ENCODE data around the gene RNF175. TPM values are rescaled to one million over a fixed set of nuclear protein-coding genes. Genes with fewer than 3 reads are reported as not detected.

RNF175 gene
- total and polyA plus RNA-seq, 4 donors: 7.8 to 41.7 (median 32.9) TPM

DNA sequence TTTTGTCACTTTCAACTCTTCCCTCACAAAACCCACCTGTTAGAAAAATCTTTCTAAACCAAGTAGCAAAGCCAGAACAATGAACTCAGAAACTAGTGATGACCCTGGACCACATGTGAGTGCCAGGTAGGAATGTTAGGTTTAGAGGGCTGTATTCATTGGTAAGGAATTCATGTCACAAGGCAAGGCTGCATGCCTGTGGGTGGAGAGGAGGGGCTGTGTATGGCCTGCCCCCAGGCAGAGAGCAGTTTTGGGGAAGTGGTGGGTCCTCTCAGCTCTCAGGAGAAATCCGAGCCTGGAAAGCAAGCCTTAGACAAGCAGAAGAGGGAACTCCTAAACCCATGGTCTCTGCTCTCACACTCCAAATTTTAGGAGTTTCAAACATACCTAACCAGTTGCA is 2.4 kb downstream of the RNF175 start:
- H3K36me3 ChIP-seq (ENCODE audit: control insufficient read depth, insufficient read depth, low read length): no peaks in the 10 kb centered on the region
- H3K4me3 ChIP-seq (ENCODE audit: low read depth, low read length): no peak overlapping the region
- peaks cover 5% of the 10 kb centered on the region for H3K9me3 ChIP-seq (ENCODE audit: control insufficient read depth, insufficient read depth, low read length)
- WGBS (ENCODE audit: insufficient coverage): no CpG with 5 or more reads among the region's 1 CpG
- H3K27ac ChIP-seq (ENCODE audit: low read depth, low read length): no peak overlapping the region
- no peak for DNase-seq (ENCODE audit: low read depth in 4 of 6, low spot score in 6 of 6)
- H3K4me1 ChIP-seq (ENCODE audit: control insufficient read depth, insufficient read depth, low read length): peaks cover 15% of the 10 kb centered on the region
- peaks cover 3% of the 10 kb centered on the region for H3K27me3 ChIP-seq (ENCODE audit: control insufficient read depth, insufficient read depth, low read length)

DNA sequence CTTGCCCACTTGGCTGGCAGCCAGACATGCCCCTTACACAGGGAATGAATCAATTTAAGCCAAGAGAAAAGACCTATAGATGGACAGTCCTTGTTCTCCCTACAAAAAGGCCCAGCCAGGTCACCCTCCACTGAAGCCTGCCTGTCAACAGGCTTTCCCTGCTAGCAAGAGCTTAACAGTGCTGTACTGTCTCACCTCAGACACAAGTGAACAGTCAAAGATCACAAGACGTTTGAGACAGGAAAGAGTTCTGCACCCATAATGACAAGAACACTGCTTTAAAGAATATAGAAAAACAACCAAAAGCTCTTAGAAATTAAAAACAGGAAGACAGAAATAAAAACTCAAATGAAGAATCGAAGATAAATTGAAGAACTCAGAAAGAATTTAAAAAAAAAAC is 4.6 kb downstream of the RNF175 start:
- Histone ChIP-seq H3K27me3 (ENCODE audit: control insufficient read depth, insufficient read depth, low read length) (peaks cover 3% of the 10 kb centered on the region), H3K4me1 (ENCODE audit: control insufficient read depth, insufficient read depth, low read length) (peaks cover 12% of the 10 kb centered on the region), H3K4me3 (ENCODE audit: low read depth, low read length) (no peak overlapping the region), H3K36me3 (ENCODE audit: control insufficient read depth, insufficient read depth, low read length) (no peaks in the 10 kb centered on the region), H3K27ac (ENCODE audit: low read depth, low read length) (no peak overlapping the region), H3K9me3 (ENCODE audit: control insufficient read depth, insufficient read depth, low read length) (peaks cover 5% of the 10 kb centered on the region)
- no CpG with 5 or more reads among the region's 2 CpGs for WGBS (ENCODE audit: insufficient coverage)
- DNase-seq (ENCODE audit: low read depth in 4 of 6, low spot score in 6 of 6): no peak

DNA sequence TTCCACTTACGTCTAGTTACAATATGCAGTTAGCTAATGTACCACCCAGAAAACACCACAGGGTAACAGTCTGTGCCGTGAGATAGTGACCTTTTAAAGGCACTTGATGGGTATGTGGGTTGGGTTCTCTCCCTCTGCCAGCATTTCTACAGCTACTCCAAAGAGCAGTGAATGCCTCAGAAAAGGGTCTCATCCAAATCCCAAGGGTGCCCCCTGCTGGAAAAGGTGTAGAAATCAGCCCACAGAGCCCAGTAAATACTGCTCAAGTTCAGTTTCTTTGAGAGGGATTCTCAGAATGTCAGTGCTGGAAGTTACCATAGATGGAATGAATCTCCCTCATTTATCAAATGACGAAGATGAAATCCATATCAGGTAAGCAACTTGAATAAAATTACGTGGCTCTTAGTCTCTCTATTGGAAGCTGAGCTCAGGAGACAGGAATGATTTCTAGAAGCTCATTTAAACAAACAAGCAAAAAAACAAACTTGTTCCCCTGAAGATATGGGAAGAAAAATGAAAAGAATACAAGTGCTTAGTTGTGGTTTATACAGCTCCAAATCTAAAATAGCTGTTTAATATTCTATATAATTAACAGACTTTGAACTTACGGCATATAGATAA is 9.5 kb downstream of the RNF175 start:
- H3K4me3 ChIP-seq (ENCODE audit: low read depth, low read length): no peak overlapping the region
- peaks cover 5% of the 10 kb centered on the region for H3K9me3 ChIP-seq (ENCODE audit: control insufficient read depth, insufficient read depth, low read length)
- WGBS (ENCODE audit: insufficient coverage): no CpG with 5 or more reads among the region's 5 CpGs
- H3K27me3 ChIP-seq (ENCODE audit: control insufficient read depth, insufficient read depth, low read length): no peaks in the 10 kb centered on the region
- no peaks in the 10 kb centered on the region for H3K36me3 ChIP-seq (ENCODE audit: control insufficient read depth, insufficient read depth, low read length)
- H3K27ac ChIP-seq (ENCODE audit: low read depth, low read length): no peak overlapping the region
- DNase-seq (ENCODE audit: low read depth in 4 of 6, low spot score in 6 of 6): peak in 5 of 6 donors; percentile 58 to 91 (median 73)
- H3K4me1 ChIP-seq (ENCODE audit: control insufficient read depth, insufficient read depth, low read length): no peaks in the 10 kb centered on the region

DNA sequence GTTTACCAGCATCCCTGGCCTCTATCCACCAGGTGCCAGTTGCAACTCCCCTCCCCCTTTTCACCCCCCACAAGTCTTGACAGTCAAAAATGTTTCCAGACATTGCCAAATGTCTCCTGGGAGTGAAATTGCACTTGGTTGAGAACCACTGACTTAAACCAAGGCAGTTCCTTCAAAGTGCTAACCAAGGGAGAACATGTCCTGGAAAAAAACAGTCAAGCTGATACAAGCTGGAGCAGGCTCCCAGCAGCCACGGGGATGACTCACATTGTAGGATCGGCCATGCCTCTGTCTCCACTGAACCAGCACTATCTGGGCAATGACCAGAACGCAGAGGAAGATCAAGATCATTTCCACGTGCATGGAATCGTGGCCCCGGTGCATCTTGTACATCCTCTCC is 11.4 kb downstream of the RNF175 start:
- H3K36me3 ChIP-seq (ENCODE audit: control insufficient read depth, insufficient read depth, low read length): peaks cover 5% of the 10 kb centered on the region
- WGBS (ENCODE audit: insufficient coverage): 91% methylated on average over 6 of the region's 6 CpGs
- no peaks in the 10 kb centered on the region for H3K9me3 ChIP-seq (ENCODE audit: control insufficient read depth, insufficient read depth, low read length)
- no peak overlapping the region for H3K27ac ChIP-seq (ENCODE audit: low read depth, low read length)
- DNase-seq (ENCODE audit: low read depth in 4 of 6, low spot score in 6 of 6): no peak
- no peaks in the 10 kb centered on the region for H3K4me1 ChIP-seq (ENCODE audit: control insufficient read depth, insufficient read depth, low read length)
- H3K4me3 ChIP-seq (ENCODE audit: low read depth, low read length): no peak overlapping the region
- H3K27me3 ChIP-seq (ENCODE audit: control insufficient read depth, insufficient read depth, low read length): no peaks in the 10 kb centered on the region

DNA sequence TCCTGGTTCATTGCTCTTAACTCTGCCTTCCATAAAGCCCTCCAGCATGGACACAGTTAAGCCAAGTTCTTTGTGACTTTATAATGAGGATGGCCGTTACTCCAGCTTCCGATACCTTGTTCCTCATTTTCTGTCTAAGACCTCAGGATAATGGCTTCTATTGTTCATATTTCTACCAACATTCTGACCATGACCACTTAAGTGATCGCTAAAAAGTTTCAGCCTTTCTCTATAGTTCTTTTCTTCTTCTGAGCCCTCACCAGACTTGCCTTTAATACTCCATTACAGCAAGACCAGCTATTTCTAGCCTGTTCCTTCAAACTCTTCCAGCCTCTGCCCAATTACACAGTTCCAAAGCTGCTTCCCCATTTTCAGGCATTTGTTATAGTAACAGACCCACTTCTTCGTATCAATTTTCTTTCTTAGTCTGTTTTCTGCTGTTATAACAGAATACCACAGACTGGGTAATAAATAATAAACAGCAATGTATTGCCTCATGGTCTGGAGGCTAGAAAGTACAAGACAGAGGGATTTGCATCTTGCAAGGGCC is 12.3 kb downstream of the RNF175 start:
- H3K4me3 ChIP-seq (ENCODE audit: low read depth, low read length): no peak overlapping the region
- WGBS (ENCODE audit: insufficient coverage): 56% methylated on average over 2 of the region's 4 CpGs

DNA sequence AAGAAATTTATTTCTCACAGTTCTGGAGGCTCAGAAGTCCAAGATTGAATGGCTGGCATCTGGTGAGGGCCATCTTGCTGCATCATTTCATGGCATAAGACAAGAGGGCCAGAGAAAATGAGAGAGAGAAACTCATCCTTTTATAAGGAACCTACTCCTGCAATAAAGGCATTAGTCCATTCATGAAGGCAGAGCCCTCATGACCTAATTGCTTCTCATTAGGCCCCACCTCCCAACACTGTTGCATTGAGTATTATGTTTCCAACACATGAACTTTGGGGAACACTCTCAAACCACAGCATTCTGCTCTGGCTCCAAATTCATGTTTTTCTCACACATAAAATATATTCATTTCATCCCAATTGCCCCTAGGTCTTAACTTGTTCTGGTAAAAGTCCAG is 14.2 kb downstream of the RNF175 start:
- no peak for DNase-seq (ENCODE audit: low read depth in 4 of 6, low spot score in 6 of 6)
- no peak overlapping the region for H3K4me3 ChIP-seq (ENCODE audit: low read depth, low read length)
- H3K4me1 ChIP-seq (ENCODE audit: control insufficient read depth, insufficient read depth, low read length): no peaks in the 10 kb centered on the region
- no peaks in the 10 kb centered on the region for H3K27me3 ChIP-seq (ENCODE audit: control insufficient read depth, insufficient read depth, low read length)
- H3K36me3 ChIP-seq (ENCODE audit: control insufficient read depth, insufficient read depth, low read length): peaks cover 5% of the 10 kb centered on the region
- peaks cover 5% of the 10 kb centered on the region for H3K9me3 ChIP-seq (ENCODE audit: control insufficient read depth, insufficient read depth, low read length)
- H3K27ac ChIP-seq (ENCODE audit: low read depth, low read length): no peak overlapping the region

More for the DNA sequence above, 12.3 kb downstream of the RNF175 start:
- Histone ChIP-seq H3K27ac (ENCODE audit: low read depth, low read length) (no peak overlapping the region), H3K9me3 (ENCODE audit: control insufficient read depth, insufficient read depth, low read length) (no peaks in the 10 kb centered on the region), H3K4me1 (ENCODE audit: control insufficient read depth, insufficient read depth, low read length) (no peaks in the 10 kb centered on the region), H3K27me3 (ENCODE audit: control insufficient read depth, insufficient read depth, low read length) (no peaks in the 10 kb centered on the region), H3K36me3 (ENCODE audit: control insufficient read depth, insufficient read depth, low read length) (peaks cover 5% of the 10 kb centered on the region)
- DNase-seq (ENCODE audit: low read depth in 4 of 6, low spot score in 6 of 6): no peak

DNA sequence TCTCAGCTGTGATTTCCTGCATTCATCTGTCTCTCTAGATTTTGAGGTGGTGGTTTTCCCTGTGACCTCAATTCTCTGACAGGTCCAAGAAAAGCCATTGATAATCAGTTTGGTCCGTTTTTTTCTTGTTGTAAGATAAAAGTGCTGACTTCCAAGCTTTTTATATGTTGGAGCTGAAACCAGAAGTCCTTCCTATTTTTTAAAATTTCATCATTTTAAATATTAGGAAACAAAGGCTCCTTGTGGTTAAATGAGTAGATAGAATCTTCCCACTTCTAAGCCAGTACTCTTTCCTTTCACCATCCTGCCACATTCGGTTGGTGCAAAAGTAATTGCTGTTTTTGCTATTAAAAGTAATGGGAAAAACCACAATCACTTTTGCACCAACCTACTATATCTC is 18.3 kb downstream of the RNF175 start:
- Histone ChIP-seq H3K27me3 (ENCODE audit: control insufficient read depth, insufficient read depth, low read length) (no peaks in the 10 kb centered on the region), H3K36me3 (ENCODE audit: control insufficient read depth, insufficient read depth, low read length) (peaks cover 5% of the 10 kb centered on the region), H3K4me3 (ENCODE audit: low read depth, low read length) (no peak overlapping the region), H3K4me1 (ENCODE audit: control insufficient read depth, insufficient read depth, low read length) (no peaks in the 10 kb centered on the region), H3K9me3 (ENCODE audit: control insufficient read depth, insufficient read depth, low read length) (peaks cover 6% of the 10 kb centered on the region), H3K27ac (ENCODE audit: low read depth, low read length) (no peak overlapping the region)
- WGBS (ENCODE audit: insufficient coverage): no CpG with 5 or more reads among the region's 2 CpGs
- no peak for DNase-seq (ENCODE audit: low read depth in 4 of 6, low spot score in 6 of 6)

DNA sequence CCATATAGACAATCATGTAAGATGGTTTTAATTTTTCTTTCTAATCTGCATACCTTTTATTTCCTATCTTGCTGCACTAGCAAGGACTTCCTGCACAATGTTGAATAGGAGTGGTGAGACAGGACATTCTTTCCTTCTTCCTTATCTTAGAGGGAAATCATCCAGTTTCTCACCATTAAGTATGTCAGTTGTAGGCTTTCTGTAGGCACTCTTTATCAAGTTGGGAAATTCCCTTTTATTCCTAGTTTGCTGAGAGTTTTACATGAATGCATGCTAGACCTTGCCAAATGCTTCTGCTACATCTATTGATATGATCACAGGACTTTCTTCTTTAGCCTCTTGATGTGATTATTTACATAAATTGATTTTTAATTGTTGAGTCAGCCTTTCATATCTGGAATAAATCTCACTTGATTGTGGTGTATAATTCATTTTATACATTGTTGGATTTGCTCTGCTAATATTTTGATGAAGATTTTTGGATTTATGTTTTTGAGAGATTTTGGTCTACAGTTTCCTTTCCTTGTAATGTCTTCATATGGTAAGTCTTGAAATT is 23.8 kb downstream of the RNF175 start:
- Histone ChIP-seq H3K27me3 (ENCODE audit: control insufficient read depth, insufficient read depth, low read length) (no peaks in the 10 kb centered on the region), H3K27ac (ENCODE audit: low read depth, low read length) (no peak overlapping the region), H3K9me3 (ENCODE audit: control insufficient read depth, insufficient read depth, low read length) (peaks cover 4% of the 10 kb centered on the region), H3K36me3 (ENCODE audit: control insufficient read depth, insufficient read depth, low read length) (no peaks in the 10 kb centered on the region), H3K4me3 (ENCODE audit: low read depth, low read length) (no peak overlapping the region), H3K4me1 (ENCODE audit: control insufficient read depth, insufficient read depth, low read length) (no peaks in the 10 kb centered on the region)
- DNase-seq (ENCODE audit: low read depth in 4 of 6, low spot score in 6 of 6): no peak

DNA sequence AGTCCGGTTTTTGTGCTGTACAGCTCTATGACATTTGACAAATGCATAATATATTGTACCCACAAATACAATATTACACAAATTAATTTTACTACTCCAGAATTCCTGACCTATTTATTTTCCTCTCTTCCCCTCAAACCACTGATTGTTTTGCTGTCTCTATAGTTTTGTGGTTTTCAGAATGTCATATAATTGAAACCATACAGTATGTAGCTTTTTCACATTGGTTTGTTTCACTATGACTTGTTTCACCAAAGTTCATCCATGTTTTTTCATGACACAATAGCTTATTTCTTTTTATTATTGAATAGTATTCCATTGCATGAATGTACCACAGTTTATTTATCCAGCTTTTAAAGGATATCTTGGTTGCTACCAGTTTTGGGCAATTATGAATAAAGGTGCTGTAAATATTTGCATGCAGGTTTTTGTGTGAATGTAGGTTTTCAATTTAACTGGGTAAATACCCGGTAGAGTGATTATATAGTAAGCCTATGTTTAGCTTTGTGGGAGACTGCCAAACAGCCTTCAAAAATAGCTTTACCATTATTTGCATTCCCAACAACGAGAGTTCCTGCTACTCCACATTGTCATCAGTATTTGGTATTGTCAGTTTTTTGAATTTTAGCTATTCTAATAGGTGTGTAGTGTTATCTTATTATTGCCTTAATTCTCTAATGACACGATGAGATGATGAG is 25.9 kb downstream of the RNF175 start:
- no peaks in the 10 kb centered on the region for H3K36me3 ChIP-seq (ENCODE audit: control insufficient read depth, insufficient read depth, low read length)
- H3K4me3 ChIP-seq (ENCODE audit: low read depth, low read length): no peak overlapping the region
- no peaks in the 10 kb centered on the region for H3K9me3 ChIP-seq (ENCODE audit: control insufficient read depth, insufficient read depth, low read length)
- H3K27me3 ChIP-seq (ENCODE audit: control insufficient read depth, insufficient read depth, low read length): no peaks in the 10 kb centered on the region
- no CpG with 5 or more reads among the region's 4 CpGs for WGBS (ENCODE audit: insufficient coverage)
- no peak overlapping the region for H3K27ac ChIP-seq (ENCODE audit: low read depth, low read length)
- no peaks in the 10 kb centered on the region for H3K4me1 ChIP-seq (ENCODE audit: control insufficient read depth, insufficient read depth, low read length)
- no peak for DNase-seq (ENCODE audit: low read depth in 4 of 6, low spot score in 6 of 6)

DNA sequence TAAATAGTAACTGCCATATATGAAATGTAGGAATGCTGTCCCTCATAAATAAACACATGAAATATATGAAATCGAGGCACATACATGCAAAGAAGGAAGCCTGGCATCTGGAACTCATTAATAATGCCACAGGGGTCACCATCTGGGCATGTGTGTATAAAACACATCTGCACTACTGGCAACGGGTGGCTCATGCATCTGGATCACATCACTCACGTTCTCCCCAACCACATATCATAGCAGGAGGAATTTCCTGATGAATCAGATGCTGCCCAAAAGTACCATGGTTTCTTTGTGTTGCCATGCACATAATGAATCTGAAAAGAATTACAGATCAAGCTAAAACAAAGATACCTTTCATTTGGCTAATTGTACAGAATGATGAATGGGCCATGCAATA is 28.6 kb downstream of the RNF175 start:
- Histone ChIP-seq H3K27ac (ENCODE audit: low read depth, low read length) (no peak overlapping the region), H3K27me3 (ENCODE audit: control insufficient read depth, insufficient read depth, low read length) (no peaks in the 10 kb centered on the region), H3K4me1 (ENCODE audit: control insufficient read depth, insufficient read depth, low read length) (no peaks in the 10 kb centered on the region), H3K9me3 (ENCODE audit: control insufficient read depth, insufficient read depth, low read length) (no peaks in the 10 kb centered on the region), H3K36me3 (ENCODE audit: control insufficient read depth, insufficient read depth, low read length) (no peaks in the 10 kb centered on the region), H3K4me3 (ENCODE audit: low read depth, low read length) (no peak overlapping the region)
- WGBS (ENCODE audit: insufficient coverage): 28% methylated on average over 2 of the region's 3 CpGs
- DNase-seq (ENCODE audit: low read depth in 4 of 6, low spot score in 6 of 6): peak in 2 of 6 donors; percentile 36 to 53
